OCI-LY3 (cell line): ENCODE data around the gene PRPF19.

Experiments used
- CTCF ChIP-seq: fragments of 200-600, 300-600 bp; sonication (generic); IDR thresholded peaks from 2 replicates; pipeline ENCODE4 v1.5.1; 2014; ENCODE audit warnings: antibody characterized with exemption, low read length, low read depth
- EZH2phosphoT487 ChIP-seq: fragments of 200-600 bp; shearing (Covaris generic); IDR thresholded peaks from 2 replicates; pipeline ENCODE4 v1.6.1; 2018; ENCODE audit warnings: antibody characterized with exemption, mixed run types, low read depth

GRCh38 chr11:60932605-60933356 is 26.4 kb upstream of the PRPF19 start:
- no peak for TF ChIP-seq CTCF
- no peak for TF ChIP-seq EZH2phosphoT487
